Measurements from ENCODE around the gene ZCCHC24. TPM values are rescaled to one million over a fixed set of nuclear protein-coding genes. Genes with fewer than 3 reads are reported as not detected.

Gene ZCCHC24
- total RNA-seq, 1 donor from 2014 or later = 1.6 TPM

DNA sequence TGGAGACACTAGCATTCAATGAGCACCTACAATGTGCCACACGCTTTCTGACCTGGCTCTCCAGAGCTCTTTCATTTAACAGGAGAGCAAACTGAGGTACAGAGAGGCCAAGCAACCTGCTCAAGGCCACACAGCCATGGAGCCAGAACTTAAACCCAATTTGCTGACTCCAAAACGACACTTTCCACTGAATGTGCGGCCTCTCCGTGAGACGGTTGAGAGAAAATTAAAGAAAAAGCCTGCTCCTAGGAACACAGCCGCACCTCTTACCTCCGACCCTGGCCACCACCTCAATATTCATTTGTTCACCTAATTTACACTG is 42.8 kb downstream of the ZCCHC24 start:
- H3K36me3 Mint-ChIP-seq (ENCODE audit: insufficient read depth) = no peaks in the 10 kb centered on the region
- TF ChIP-seq, protein P1, sequence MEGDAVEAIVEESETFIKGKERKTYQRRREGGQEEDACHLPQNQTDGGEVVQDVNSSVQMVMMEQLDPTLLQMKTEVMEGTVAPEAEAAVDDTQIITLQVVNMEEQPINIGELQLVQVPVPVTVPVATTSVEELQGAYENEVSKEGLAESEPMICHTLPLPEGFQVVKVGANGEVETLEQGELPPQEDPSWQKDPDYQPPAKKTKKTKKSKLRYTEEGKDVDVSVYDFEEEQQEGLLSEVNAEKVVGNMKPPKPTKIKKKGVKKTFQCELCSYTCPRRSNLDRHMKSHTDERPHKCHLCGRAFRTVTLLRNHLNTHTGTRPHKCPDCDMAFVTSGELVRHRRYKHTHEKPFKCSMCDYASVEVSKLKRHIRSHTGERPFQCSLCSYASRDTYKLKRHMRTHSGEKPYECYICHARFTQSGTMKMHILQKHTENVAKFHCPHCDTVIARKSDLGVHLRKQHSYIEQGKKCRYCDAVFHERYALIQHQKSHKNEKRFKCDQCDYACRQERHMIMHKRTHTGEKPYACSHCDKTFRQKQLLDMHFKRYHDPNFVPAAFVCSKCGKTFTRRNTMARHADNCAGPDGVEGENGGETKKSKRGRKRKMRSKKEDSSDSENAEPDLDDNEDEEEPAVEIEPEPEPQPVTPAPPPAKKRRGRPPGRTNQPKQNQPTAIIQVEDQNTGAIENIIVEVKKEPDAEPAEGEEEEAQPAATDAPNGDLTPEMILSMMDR (IDR thresholded peaks at IDR 0.05; ENCODE audit: unreplicated experiment) = no peak
- peaks cover 18% of the 10 kb centered on the region for H3K4me1 Mint-ChIP-seq (ENCODE audit: low read depth)
- DNase-seq (ENCODE audit: low spot score, unreplicated experiment) = no peak
- no peaks in the 10 kb centered on the region for H3K9me3 Mint-ChIP-seq (ENCODE audit: low read depth)
- peaks cover 19% of the 10 kb centered on the region for H3K27me3 Mint-ChIP-seq
- H3K4me3 Mint-ChIP-seq (ENCODE audit: low read depth) = no peak overlapping the region
- H3K27ac Mint-ChIP-seq = no peak overlapping the region

DNA sequence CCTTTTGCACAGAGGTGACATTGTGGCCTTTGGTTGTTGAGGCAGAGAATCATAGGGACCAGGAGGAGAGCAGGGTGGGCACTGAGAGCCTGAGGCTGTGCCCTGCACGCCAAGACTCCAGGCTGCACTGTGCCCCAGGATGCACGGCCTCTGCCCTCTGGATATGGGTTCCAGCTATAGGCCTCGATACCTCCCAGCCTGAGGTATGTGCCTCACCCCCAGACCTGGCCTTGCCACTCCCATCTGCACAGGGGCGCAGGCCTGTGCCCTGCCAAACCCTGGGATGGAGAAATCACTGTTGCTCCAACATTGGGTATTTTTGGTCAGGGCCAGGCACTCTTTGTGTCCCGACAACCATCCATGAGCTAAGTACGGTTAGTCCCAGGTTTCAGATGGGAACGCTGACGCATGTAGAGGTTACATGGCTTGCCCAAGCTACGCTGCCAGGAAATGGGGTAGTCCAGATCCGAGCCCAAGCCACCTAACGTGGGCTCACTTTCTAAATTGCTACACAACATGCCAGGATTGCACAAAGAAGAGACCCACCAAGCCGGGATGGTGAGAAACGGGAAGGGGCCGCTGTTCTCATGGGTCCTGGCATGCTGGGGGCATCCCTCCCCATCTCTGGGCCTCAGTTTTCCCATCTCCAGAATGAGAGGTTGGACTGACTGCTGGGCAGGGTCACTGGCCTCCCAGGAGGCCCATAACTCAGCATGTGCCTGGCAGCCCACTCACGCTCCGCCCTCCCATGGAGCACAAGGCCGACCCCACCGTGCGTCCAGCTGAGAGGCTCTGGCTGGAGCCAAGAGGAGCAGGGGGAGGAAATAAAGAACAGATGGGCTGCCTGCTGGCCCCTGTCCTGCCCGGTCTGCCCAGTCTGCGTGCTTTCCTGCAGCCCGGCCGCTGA is 44.2 kb downstream of the ZCCHC24 start:
- peaks cover 24% of the 10 kb centered on the region for H3K27me3 Mint-ChIP-seq
- no peak for DNase-seq (ENCODE audit: low spot score, unreplicated experiment)
- H3K9me3 Mint-ChIP-seq (ENCODE audit: low read depth) = no peaks in the 10 kb centered on the region
- no peaks in the 10 kb centered on the region for H3K36me3 Mint-ChIP-seq (ENCODE audit: insufficient read depth)
- no peak overlapping the region for H3K4me3 Mint-ChIP-seq (ENCODE audit: low read depth)
- H3K27ac Mint-ChIP-seq = no peak overlapping the region
- H3K4me1 Mint-ChIP-seq (ENCODE audit: low read depth) = peaks cover 18% of the 10 kb centered on the region
- TF ChIP-seq, protein P1 (IDR thresholded peaks at IDR 0.05; ENCODE audit: unreplicated experiment) = no peak

DNA sequence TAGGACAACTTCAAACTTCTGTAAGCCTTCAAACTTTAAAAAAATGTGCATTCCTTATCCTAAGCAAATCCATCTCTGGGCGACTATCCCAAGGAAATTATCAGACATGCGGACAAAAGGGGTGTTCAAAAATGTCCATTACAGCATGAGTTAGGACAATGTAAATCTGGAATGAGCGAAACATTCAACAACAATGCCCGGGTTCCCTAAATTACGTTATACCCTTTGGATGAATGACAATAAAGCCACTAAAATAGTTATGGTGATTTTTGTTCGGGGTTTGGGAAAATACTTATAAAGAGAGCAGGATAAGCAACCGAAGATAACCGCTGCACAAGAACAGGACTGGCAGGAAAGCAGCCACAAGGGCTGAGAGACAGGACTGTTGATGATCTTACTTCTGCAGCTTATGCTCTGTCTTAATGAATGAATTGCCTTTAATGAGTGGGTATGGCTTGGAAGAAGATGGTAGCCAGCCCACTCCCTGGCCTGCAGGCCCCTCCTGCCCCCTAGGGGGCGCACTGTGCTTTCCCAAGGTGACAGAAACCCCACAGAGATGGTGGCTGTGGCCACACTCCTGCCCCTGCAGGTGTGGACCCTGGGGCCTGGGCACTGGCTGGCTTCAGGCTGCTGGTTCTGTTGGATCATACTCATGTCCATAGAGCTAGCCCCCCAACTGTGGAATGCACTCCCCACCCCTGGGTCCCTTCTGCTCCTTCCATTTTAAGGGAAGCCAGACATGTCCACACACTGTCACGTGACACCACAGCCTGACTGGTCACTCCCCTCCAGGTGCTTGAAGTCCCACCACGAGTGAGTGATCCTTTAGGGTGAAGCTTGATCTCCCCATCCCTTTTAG is 45.0 kb downstream of the ZCCHC24 start:
- no peaks in the 10 kb centered on the region for H3K9me3 Mint-ChIP-seq (ENCODE audit: low read depth)
- peak; percentile 37 for DNase-seq (ENCODE audit: low spot score, unreplicated experiment)
- H3K4me3 Mint-ChIP-seq (ENCODE audit: low read depth) = no peak overlapping the region
- TF ChIP-seq, protein P1 (IDR thresholded peaks at IDR 0.05; ENCODE audit: unreplicated experiment) = peak; percentile 74
- H3K36me3 Mint-ChIP-seq (ENCODE audit: insufficient read depth) = no peaks in the 10 kb centered on the region
- H3K4me1 Mint-ChIP-seq (ENCODE audit: low read depth) = peaks cover 14% of the 10 kb centered on the region
- H3K27me3 Mint-ChIP-seq = peaks cover 28% of the 10 kb centered on the region
- H3K27ac Mint-ChIP-seq = no peak overlapping the region

DNA sequence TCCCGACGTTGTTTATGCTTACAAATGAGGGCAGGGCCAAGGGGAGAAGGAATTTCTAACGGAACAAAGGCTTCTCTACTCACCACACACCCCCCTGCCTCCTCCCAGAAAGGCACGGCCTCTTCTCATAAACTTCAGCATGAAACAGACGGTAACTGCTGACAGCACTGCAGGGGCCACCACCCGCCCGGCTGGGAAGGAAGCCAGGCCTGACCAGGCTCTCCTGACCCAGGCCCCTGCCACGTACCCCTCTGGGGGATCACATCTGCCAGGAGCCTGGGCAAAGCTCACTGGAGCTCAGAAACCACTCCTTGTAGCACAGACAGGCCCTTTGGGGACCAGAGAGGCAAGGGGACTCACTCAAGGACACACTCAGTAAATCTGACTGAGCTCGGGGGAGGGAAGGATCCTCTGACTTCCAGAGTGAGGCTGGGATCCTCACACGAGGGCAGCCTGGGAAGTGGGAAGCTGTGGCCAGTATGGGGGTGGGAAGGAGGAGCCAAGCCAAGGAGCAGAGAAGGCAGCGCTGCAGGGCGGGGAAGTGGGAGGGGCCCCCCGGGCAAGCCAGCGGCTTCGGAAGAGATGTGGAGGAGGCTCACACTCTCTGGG is 46.1 kb downstream of the ZCCHC24 start:
- TF ChIP-seq, protein P1 (IDR thresholded peaks at IDR 0.05; ENCODE audit: unreplicated experiment) = no peak
- H3K4me3 Mint-ChIP-seq (ENCODE audit: low read depth) = no peak overlapping the region
- H3K27me3 Mint-ChIP-seq = peaks cover 22% of the 10 kb centered on the region
- H3K4me1 Mint-ChIP-seq (ENCODE audit: low read depth) = peaks cover 9% of the 10 kb centered on the region
- H3K36me3 Mint-ChIP-seq (ENCODE audit: insufficient read depth) = no peaks in the 10 kb centered on the region
- no peaks in the 10 kb centered on the region for H3K9me3 Mint-ChIP-seq (ENCODE audit: low read depth)
- no peak overlapping the region for H3K27ac Mint-ChIP-seq
- no peak for DNase-seq (ENCODE audit: low spot score, unreplicated experiment)

DNA sequence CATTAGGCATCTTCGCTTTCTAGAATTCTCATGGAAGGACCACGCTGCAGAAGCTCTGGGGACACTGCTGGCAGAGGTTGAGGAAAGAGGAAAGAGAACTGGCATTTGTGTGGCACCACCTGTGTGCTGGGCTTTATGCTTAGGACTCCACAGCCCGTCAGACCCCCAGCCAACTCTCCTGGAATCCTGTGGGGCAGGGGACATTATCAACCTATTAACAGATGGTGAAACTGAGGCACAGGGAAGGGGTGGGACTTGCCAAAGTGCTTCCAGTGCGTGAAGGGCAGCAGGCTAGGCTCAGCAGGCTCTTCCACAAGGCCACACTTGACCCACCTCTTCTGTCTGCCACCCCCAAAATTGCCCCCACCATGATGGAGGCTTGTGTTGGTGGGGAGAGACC is 46.8 kb downstream of the ZCCHC24 start:
- peaks cover 19% of the 10 kb centered on the region for H3K27me3 Mint-ChIP-seq
- peaks cover 5% of the 10 kb centered on the region for H3K4me1 Mint-ChIP-seq (ENCODE audit: low read depth)
- no peaks in the 10 kb centered on the region for H3K9me3 Mint-ChIP-seq (ENCODE audit: low read depth)
- no peak overlapping the region for H3K4me3 Mint-ChIP-seq (ENCODE audit: low read depth)
- no peaks in the 10 kb centered on the region for H3K36me3 Mint-ChIP-seq (ENCODE audit: insufficient read depth)
- no peak for DNase-seq (ENCODE audit: low spot score, unreplicated experiment)
- no peak overlapping the region for H3K27ac Mint-ChIP-seq
- TF ChIP-seq, protein P1 (IDR thresholded peaks at IDR 0.05; ENCODE audit: unreplicated experiment) = no peak

Measured in progenitor cell of endocrine pancreas (in vitro differentiated cells).